ENCODE results near the gene EIPR1.
"Not testable (repeated sequence)": the region's sequence is repeated elsewhere in the genome, so short reads cannot be mapped to it uniquely, and the experiment has no call there.

Gene EIPR1

DNA sequence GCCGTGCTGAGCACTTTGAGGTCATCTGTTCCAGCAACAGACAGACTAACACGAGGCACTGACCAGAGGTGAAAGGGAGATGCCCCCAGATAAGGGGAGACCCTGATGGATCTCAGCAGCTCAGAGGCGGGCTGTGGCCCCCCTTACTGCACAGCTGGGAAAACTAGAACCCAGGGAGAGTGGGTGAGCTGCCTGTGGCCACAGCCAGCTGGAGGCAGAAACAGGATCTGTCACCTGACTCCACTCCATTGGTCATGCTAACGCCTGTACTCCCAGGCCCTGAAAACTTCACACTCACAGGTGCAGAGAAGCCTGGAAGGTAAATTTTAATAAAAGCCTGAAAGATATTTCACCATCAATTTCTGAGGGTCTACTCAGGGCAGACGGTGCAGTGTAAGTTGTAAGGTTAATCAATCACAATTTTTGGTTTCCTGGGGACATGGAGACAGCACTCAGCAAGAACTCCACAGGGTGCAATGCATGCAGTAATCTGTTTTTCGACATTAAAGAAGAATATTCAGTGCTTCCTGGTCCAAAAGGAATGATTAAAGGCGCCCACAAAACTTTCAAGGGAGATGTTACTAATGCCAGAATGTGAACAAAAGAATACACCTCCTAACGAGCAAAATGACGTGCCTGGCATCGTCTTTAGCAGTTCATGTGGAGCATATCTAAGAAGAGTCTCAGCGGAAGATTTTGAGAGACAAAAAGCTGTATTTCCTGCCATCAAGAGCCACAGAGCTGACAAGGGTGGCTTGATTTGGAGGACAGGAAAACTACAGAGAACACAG lies 173.4 kb downstream of the EIPR1 start:
- no peak for DNase-seq

DNA sequence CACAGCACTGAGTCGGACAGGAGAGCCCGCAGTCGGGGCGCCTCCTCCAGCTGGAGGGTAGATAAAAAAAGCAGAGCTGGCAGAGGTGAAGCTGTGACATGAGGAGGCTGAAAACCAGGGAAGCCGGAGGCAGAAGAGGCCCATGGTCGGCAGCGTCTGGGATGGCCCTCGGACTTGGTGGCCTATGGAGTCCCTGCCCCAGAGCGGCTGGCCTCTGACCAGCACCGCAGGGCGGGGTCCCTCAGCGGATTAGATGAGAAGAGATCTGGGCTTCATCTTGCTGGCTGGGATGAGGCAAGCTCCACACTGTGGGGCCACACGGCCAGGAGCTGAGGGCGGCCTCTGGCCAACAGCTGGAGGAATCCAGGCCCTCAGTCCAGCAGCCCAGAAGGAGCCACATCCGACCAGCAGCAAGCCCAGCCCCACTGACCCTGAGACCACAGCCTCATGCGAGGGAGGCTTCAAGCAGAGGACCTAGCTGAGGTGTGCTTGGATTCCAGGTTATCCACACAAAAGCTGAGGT lies 174.1 kb downstream of the EIPR1 start:
- DNase-seq: no peak

DNA sequence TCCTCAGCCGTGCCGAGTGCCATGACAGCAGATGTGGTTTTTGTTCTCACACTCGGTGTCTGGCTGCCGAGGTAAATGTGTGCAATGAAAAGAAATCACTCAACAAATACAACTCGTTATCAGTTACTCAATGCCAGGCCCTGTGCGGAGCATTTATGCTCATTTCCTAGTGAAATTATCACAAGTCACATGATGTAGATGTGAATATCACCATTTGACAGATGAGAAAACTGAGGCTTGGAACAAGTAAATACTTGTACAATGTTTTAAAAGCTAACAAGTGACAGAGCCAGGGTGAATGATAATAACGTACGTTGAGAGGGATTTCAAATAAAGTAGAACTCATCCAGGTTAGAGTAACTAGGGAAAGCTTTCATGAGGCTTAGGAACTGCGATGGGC lies 174.7 kb downstream of the EIPR1 start:
- DNase-seq: no peak

DNA sequence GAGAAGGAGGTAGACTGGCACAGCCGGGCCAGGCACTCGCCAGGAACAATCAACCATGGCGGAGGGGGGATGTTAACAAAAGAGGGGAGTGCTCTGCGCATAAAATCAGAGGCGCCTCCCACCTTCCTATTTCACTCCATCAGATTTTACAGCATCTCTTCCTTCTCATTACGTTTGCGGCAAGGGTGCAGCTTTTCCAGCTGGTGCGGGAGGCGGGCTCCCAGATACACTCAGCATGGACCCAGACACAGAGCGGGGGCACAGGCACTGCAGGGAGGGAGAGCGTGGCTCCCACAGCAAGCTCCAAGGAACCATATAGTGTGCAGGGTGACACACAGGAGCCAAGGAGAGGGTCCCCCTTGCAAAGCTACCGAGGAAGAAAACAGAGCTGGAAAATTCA lies 176.3 kb downstream of the EIPR1 start:
- DNase-seq: no peak

DNA sequence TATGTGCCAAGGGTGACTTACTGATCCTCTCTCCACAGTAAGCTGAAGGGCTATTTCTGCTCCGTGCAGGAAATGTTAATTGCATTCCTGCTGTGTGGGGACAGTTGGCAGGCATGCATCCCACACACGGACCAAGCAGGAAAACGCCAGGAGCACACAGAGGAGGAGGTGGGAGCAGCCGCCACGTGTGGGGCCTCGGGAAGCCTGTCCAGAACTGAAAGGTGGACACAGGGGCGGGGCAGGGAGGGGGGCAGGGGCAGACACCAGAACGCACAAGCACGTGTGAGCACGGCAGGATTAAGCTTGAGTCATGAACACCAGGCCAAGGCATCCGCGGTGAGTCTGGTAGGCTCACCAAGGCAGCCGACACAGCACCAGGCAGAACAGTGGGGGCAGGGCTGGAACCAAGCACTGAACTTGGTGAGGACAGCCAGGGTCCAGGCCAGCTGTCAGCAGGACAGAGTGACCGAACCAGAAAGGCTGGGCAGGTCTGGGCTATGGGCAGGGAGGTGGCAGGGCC lies 177.1 kb downstream of the EIPR1 start:
- DNase-seq: no peak

DNA sequence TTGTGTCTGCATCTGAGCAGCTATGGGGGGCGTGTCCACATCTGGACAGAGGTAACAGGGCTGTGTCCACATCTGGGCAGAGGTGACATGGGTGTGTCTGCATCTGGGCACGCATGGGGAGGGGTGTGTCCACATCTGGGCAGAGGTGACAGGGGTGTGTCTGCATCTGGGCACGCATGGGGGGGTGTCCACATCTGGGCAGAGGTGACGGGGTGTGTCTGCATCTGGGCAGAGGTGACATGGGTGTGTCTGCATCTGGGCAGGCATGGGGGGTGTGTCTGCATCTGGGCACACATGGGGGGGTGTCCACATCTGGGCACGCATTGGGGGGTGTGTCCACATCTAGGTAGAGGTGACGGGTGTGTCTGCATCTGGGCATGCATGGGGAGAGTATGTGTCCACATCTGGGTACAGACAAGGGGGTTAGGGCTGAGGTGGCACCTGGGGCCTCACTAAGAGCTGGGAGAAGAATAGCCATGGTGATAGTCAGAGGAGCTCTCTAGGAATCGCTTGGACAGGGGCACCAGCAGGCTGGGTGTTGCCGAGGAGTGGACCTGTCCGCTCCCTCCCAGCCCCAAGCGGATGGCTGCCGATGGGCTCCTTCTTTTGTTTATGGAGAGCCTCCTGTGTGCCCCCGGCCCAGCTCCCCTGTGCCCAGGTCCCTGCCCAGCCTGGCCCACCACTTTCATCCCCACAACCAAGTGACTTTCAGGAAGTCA lies 177.8 kb downstream of the EIPR1 start:
- DNase-seq: no peak

DNA sequence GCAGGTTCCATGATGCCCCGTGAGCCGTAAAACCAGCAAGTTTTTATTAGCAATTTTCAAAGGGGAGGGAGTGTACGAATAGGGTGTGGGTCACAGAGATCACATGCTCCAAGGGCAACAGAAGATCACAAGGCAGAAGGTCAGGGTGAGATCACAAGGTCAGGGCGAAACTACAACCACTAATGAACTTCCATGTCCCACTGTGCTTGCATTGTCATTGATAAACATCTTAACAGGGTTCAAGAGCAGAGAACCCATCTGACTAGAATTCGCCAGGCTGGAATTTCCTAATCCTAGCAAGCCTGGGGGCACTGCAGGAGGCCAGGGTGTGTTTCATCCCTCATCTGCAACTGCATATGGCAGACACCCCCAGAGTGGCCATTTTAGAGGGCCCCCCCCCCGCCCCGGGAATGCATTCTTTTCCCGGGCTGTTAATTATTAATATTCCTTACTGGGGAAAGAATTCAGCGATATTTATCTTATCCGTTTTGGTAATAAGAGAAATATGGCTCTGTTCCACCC lies 178.9 kb downstream of the EIPR1 start:
- DNase-seq: not testable (repeated sequence)

DNA sequence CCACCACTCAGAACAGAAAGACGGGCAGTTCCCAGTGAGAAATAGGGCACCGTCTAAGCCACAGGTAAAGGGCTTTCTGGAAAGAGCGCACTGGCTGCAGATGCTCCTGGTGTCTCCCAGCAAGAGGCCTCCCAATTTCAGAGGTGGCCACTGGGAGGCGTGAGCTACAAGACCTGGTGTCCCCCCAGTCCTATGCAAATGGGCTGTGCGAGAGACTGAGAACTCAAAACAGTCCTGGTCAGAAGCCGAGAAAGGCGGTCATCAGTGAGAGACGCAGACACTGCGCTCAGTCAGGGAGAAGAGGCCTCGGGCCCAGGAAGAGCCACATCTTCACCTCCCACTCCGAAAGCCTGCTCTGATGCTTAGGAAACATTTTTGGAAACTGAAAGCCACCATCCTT lies 179.5 kb downstream of the EIPR1 start:
- DNase-seq: no peak

DNA sequence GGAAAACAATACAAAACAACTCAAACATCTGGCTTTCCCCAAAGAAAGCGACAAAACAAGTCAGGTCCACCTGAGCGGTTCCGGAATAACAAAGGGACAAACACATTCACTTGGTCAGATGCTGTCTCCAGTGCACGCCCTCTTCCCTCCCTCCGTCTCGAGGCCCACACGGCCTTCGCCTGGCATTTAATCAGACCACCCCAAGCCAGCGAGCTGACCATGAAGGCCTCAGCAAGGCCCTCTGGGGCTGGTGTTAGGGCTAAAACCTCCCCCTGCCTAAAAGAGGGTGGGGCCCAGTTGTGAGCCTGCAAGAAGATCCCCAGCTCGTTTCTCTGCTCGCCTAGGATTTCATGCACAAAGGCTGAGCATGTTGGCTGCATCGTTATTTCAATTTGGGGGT lies 180.3 kb downstream of the EIPR1 start:
- no peak for DNase-seq

DNA sequence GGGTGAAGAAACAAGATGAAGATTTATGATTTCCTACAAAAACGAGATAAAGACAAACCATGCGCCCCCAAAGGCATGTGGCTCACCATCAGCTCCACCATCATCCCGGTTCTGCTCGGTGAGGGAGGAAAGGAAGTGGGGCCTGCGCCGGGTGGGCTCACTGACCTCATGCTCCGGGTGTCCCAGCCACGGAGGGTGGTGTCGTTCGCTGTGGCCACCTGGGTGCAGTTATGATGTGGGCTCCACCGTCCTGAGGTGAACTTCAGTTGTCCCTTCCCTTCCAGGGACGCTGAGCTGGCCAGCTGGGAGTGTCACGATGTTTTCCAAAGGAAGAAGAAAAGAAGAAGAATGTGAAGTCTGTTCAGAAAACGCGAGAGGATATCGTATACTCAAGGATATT lies 180.9 kb downstream of the EIPR1 start:
- DNase-seq: no peak

DNA sequence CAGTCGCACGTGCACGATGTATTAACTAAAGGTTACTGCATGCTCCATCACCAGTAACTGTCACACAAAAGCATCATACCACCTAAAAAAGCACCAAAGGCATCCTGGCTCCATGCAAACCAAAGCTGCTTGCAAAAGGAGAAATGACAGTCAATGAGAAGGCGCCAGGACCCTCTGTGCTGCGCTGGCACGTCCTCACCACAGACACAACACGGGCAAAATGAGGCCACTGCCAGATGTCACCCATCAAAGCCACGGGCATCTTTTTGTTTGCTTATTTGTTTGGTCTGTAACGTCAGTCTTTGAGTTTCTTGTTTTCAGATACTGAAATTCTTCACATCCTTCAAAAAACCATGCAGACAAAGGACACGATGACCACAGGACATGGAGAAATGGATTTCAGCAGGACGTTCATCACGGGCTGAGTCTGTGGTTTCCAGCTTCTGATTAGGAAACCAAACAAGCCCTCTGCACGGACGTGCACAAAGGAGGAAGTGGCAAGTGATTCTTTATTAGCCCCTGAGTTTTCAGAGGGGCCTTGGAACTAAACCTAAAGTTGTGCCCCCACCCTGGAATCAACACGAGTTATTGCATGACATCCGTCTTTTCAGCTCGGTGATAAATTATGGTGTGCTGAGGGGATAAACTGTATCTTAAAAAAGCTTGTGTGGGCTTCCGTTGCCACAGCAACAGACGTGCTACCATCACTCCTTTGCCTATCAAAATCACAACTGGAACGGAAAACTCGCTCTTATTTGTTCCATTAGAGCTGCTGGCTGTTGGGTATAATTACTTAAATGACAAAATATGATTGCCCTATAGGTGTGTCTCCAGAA lies 181.8 kb downstream of the EIPR1 start:
- no peak for DNase-seq

DNA sequence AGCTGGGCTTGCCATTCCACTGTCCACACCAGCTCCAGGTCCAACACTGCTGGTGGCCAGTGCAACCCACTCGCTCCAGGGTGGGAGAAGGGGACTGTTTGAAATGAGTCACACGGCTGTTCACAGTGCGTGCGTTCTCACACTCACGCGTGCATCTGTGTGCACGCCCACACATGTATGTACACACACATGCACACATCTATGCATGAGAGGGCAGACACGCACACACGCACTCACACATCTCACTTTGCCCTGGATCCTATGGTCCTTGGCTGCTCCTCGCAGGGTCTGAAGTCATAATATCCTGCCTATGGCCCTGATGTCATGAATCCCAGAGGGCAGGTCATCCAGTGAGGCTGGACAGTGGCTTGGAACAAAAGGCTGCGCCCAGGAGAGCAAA lies 182.8 kb downstream of the EIPR1 start:
- DNase-seq: no peak

DNA sequence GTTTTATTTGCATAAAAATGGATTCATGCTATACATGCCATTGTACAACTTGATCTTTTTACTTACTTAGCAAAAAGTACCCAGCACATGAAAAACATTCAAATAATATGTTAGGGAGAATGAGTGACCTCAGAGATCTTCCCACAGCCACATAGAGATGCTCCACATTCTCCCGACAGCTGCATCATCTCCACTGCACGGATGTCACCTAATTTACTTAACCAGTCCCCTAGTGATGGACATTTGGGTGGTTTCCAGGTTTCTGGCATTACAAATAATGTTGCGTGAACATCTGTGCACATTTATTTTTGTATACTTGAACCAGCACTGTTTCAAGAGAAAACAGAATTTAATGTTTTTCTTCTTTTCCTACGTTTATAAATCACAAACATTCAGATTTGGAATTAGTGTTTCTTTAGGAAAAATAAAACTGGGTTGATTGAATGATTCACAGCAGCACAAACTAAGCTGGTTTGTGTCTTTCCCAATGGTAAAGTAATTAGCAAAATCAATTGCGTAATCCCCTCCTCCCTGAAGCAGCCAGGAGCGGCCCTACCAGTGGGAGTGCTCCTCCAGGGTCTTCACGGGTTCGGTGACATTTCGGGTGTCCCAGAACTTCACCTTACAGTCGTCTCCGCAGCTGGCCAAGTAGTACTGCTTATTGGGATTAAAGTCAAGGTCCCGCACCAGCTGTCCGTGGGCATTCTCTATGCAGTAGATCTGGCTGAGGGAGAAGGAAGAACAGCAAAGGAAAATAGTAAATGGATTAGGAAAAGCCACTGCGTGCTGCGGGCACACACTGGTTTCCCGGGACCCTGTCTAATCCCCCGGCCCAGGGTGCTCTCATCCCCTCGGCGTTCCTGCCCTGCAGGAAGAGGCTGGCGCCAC lies 183.9 kb downstream of the EIPR1 start:
- no peak for DNase-seq

DNA sequence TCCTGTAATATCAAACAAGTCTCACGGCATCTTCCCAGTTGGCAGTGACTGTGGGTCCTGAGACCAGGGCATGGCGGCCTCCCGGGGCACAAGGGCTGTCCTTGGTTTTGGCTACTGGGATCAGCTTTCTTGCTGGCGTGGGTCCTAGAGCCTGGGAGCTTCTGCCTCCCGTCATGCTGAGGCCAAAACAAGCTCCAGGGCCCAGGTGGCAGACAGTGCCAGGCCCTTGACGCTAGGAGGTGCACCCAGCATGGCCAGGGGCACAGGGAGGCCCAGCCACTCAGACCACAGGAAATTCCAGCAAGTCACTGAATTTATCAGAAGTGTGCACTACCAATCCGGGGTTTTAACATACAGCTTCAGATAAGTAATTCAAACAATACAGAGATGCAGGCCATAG lies 184.7 kb downstream of the EIPR1 start:
- DNase-seq: no peak

DNA sequence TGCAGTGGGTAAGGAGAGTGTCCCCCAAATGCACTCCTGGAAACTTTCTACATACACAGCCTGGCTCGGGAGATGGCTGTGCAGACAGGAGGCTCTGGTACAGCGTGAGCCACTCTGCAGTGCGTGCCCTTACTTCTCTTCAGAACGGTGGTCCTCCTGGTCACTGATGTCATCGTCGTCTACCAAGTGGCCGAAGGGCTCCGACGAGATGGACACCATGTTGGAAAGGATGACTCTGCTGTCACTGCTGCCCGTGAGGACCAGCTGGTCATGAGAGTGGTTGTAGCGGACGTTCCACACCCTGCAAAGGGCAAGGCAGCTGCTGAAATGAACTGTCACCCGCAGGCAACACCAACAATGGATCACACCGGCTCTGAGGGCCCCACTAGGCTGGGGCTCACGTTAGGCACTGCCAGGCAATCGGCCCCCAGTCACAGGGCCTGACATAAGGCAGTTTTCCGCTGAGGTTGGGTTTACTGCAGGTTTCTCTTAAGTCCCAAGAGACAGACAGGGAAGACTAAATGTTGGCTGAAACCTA lies 185.3 kb downstream of the EIPR1 start:
- DNase-seq: no peak

DNA sequence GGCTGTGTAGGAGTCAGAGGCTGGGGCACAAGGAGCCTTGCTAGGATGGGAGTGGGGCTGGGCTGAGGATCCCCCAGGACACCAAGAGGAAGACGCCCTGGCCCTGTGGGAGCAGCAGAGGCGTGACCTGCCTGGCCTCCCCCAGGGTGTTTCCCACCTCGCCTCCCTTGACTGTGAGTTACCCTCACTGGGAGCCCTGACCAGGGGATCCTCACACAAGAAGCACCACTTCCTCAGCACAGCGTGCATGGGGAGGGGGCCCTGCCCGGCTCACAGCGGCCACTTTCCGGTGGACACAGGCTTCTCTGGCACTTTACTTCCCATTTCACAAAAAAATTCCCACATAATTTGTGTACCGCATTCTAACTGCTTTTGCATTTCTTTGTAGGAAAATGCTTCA lies 187.7 kb downstream of the EIPR1 start:
- DNase-seq: no peak

DNA sequence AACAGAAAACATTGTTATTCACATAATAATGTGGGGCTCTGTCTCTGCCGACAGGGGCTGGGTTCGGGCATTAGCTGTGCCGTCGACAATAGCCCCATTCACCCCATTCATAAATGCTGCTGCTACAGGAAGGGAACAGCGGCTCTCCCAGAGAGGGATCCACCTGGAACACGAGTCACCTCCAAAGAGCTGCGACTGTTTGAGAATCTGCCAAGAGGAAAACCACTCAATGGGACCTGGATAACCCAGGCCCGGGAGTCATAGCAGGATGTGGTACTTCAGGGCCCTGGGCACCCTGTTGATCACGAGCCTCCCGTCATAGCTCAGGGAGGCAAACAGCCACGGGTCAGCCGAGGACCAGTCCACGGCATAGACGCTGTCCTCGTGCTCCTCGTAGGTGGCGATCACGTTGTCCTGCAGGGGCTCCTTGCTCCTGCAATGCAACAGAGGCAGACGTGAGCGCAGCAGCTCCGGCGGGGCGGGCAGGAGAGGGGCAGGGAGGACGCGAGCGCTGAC lies 188.5 kb downstream of the EIPR1 start:
- no peak for DNase-seq

DNA sequence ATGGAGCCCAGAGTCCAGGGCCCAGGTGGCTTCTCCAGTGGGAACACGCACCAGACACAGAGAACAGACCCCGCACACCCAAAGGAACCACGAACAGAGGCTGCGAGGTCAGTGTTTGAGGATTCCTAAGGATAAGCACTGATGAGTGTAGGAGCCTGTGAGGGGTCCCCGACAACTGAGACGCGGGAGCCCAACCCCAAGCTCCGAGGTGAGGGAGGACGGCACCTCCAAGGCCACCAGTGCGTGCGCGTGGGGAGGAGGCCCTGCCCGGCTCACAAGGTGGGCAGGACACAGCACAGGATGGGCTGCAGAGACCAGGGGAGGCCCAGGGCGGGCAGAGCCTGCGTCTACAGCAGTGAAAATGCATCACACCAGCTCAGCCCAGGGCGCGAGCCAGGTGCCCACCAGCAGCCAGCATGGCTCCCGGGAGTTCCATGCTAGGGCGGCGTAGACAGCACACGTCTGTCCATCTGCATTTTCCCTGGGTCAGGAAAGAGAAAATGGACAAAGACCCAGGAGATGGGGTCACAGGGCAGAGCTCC lies 189.1 kb downstream of the EIPR1 start:
- DNase-seq: no peak

DNA sequence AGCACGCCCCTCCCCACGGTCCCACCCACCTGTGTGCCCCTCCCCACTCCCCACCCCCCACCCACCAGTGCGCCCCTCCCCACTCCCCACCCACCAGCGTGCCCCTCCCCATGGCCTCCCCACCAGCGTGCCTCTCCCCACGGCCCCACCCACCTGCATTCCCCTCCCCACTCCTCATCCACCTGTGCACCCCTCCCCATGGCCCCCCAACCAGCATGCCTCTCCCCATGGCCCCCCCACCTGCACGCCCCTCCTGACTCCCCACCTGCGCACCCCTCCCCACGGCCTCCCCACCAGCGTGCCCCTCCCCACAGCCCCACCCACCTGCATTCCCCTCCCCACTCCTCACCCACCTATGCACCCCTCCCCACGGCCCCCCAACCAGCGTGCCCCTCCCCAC lies 190.2 kb downstream of the EIPR1 start:
- DNase-seq: no peak

DNA sequence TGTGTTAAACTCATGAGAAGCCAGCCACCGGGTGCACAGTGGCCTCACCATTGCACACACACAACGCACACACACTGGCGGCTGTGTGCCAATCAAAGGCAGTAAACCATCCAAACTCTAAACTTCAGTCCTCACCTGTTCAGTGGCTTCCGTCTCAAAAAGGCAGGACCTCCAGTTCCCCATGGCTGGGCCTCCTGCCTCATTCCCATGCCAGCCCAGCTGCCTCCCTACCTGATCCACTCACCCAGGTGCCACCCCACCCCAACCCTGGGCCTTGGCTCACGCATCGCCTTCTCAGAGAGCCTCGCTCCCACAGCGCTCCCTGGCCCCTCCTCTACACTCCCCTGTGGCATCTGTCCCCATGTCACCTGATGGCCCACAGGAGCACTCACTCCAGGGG lies 190.9 kb downstream of the EIPR1 start:
- no peak for DNase-seq

DNA sequence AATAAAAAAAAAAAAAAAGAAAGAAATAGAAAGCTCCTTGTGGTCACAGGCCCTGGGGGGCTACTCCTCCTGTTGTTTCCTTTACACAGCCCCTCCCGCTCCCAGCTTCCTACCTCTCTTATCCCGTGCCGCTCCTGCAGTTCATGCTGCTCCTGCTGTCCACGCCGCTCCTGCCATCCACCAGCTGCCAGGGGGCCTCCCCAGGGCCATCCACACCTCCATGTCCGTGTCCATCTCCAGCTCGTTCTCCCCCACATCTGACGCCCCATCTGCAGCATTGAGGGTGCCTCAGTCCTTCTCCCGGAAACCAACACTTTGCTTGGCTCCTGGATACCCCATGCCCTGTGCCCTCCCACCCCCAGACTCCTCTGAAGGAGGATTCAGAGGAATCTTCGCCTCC lies 191.7 kb downstream of the EIPR1 start:
- DNase-seq: no peak
